GM12872 (cell line): ENCODE measurements around the gene FOXN3.

Source experiments
- TF ChIP-seq, protein P1 (sequence below): IDR thresholded peaks from 3 replicates; pipeline ENCODE4 v1.5.1; 2011; ENCODE audit warnings: low read depth, mild to moderate bottlenecking, low read length, moderate library complexity; ENCODE audit not compliant: insufficient read depth

Gene FOXN3

GRCh38 chr14:89166633-89167032 is 250.4 kb downstream of the FOXN3 start:
- TF ChIP-seq, protein P1, sequence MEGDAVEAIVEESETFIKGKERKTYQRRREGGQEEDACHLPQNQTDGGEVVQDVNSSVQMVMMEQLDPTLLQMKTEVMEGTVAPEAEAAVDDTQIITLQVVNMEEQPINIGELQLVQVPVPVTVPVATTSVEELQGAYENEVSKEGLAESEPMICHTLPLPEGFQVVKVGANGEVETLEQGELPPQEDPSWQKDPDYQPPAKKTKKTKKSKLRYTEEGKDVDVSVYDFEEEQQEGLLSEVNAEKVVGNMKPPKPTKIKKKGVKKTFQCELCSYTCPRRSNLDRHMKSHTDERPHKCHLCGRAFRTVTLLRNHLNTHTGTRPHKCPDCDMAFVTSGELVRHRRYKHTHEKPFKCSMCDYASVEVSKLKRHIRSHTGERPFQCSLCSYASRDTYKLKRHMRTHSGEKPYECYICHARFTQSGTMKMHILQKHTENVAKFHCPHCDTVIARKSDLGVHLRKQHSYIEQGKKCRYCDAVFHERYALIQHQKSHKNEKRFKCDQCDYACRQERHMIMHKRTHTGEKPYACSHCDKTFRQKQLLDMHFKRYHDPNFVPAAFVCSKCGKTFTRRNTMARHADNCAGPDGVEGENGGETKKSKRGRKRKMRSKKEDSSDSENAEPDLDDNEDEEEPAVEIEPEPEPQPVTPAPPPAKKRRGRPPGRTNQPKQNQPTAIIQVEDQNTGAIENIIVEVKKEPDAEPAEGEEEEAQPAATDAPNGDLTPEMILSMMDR: no peak

DNA sequence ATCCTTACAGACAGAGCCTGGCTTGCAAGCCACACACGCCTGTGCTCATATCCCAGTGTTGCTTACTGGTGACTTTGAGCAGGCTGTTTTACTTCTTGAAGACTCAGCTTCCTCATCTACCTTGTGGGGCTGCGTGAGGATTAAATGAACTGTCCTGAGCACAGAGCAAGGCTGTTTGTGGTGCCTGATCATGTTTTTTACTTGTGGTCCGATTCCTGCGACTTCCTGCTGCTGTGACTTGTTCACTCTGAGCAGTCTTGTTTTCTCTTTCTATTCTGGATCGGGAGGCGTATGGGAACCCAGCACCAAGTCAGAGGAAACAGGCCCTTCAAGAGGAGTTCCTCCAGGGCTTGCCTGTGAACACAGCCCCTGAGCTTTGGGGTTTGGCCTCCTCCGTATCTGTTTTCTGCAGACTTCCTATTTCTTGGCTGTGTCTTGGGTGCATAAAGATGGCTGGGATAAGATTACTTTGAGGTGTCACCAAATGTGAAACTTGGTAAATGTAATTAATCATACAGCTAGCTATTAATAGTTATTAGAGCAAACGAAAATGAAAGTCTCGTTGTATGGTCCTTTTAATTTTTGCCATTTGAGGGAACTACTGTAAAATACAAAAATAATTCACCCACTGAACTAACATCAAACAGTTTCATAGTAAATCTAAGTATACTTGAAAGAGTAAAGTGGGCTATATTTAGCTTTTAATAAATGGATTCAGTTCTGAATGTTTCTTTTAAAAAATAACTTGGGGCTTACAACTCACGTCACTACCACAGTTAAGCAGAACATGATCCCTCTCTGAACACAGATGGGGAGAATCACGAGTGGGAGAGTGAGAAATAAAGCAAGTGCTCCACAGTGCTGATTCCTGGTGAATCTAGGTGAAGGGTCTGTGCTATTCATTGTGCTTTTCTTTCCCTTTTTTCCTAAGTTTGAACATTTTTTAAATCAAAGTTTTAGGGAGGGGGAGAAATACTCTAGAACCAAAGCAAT is 251.5 kb downstream of the FOXN3 start:
- TF ChIP-seq, protein P1: no peak

- TF ChIP-seq, protein P1: no peak
Measured at GRCh38 chr14:89164168-89165073, 252.6 kb downstream of the FOXN3 start.

GRCh38 chr14:89163031-89163636 is 253.9 kb downstream of the FOXN3 start:
- TF ChIP-seq, protein P1: no peak

DNA sequence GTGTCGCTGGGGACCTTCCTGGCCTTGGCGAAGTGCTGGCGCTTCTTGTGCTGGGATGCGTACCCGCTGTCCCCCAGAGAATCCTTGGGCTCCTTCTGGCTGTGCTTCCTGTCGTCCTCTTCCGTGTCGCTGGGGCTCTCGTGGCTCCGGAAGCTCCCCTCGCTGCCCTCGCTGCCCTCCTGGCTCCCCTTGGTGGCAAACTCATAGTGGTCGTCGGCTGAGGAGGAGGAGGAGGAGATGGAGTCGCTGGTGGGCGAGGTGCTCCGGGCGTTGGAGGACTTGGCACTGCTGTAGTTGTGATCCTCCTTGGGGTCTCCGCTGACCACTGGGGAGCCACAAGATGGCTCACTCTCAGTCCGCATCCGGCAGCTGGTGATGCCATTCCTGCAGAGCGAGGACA is 254.4 kb downstream of the FOXN3 start:
- TF ChIP-seq, protein P1: no peak

DNA sequence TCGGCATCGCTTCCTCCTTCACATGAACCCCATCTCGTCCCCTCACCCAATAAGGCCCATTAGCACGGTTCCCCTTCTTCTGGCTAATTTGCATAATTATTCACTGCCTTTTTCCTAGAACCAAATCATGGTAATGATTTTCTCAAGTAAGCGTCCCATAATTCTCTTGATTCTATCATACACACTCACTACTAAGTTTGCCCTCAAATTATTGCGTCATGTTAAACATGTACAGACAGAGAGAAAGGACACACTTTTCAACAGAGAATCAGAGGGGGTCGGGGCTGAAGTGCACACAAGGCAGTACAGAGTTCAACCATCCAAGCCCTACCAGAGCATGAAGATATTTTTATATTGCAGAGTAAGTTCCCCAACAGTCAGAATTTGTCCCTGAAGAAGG is 256.6 kb downstream of the FOXN3 start:
- TF ChIP-seq, protein P1: no peak

DNA sequence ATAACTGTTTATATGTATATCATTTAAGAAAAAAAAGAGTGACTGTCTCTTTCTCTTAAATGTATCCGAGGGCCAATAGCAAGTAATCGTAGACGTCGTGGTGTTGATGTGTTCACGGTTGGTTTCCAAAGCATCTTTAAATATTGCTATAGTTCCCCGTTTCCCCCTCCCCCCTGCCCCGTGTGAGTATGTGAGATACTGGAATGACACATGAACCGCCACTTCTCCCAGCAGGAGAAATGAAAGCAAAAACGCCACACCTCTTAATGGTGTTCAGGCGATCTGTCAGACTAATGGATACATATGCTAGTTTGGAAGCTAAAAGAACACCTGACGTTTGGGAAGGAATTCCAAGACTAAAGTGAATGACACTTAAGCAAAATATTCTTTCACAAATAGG is 258.3 kb downstream of the FOXN3 start:
- TF ChIP-seq, protein P1: no peak
